ENCODE data around the gene SLFN14.

- TF ChIP-seq CTCF (conservative IDR thresholded peaks at IDR 0.05; ENCODE audit: low read length) (no peak), EZH2phosphoT487 (IDR thresholded peaks at IDR 0.05; ENCODE audit: borderline replicate concordance) (no peak)
These were observed 17.2 kb upstream of the SLFN14 start for GRCh38 chr17:35577830-35578196.

Measured in Loucy (cell line).